Lower leg skin (tissue), 4 donors: ENCODE data around the gene CPD. TPM values are rescaled to one million over a fixed set of nuclear protein-coding genes. Genes with fewer than 3 reads are reported as not detected.
"Not testable (repeated sequence)": the region's sequence is repeated elsewhere in the genome, so short reads cannot be mapped to it uniquely, and the experiment has no call there.

Source experiments
- DNase-seq, 2 donors: peaks; one replicate each; pipeline ENCODE4 v3.0.0-alpha.2; 2019; ENCODE audit warnings: low spot score in 2 of 2
- H3K4me3 ChIP-seq: fragments of 200-600 bp; sonication (generic); 2 replicates; pipeline ENCODE4 v1.5.1; 2017; ENCODE audit warnings: mild to moderate bottlenecking, low read depth; ENCODE audit not compliant: poor library complexity, severe bottlenecking
- POLR2A ChIP-seq, 2 donors: fragments of 450-650 bp; IDR thresholded peaks; one replicate each; pipeline ENCODE4 v1.6.1; 2016 to 2017; ENCODE audit warnings: antibody characterized with exemption in 2 of 2, mild to moderate bottlenecking in 1 of 2, moderate library complexity in 1 of 2
- WGBS, 2 donors: methylation state at CpG; one replicate each; pipeline ENCODE4 v1.1.5; 2018; 5-methylcytosine and 5-hydroxymethylcytosine counted together
- intact Hi-C: fragments of 100-400 bp; cut with DNase I; formaldehyde crosslinking; loops from one replicate; pipeline ENCODE4 v1.15.0; 2023; ENCODE audit warnings: low total_unique reads
- total RNA-seq, 4 donors: library from RNA; depleted of rRNA; stranded (reverse); fragments of >200 nt; gene quantifications; one replicate each; pipeline ENCODE4 v1.1.0, GENCODE V29; 2016
- TF ChIP-seq, protein P1 (sequence below), 3 donors: fragments of 450-650 bp; IDR thresholded peaks; one replicate each; pipeline ENCODE4 v1.5.1; 2016; ENCODE audit warnings: antibody characterized with exemption in 3 of 3, mild to moderate bottlenecking in 3 of 3, moderate library complexity in 2 of 3

The CPD gene
- total RNA-seq, 4 donors from 2014 or later, result 18.7 to 69.5 (median 48.5) TPM

DNA sequence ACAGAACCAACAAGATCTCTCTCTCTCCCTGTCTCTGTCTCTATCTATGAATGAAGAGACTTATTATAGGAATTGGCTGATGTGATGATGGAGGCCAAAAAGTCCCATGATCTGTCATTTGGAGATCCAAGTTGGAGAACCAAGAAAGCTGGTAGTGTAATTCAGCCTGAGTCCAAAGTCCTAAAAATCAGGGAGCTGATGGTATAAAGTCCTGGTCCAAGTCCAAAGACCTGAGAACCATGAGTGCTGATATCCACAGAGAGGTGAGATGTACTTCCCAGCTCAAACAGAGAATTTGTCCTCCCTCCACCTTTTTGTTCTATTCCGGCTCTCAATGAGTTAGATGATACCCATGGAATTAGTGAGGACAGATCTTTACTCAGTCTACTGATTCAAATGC lies 29.5 kb upstream of the CPD start:
- intact Hi-C loops, result no loop called here
- WGBS, 2 donors, result 87 to 96% methylated on average over 1 of the region's 1 CpG
- H3K4me3 ChIP-seq, result no peak overlapping the region
- no peak for DNase-seq
- TF ChIP-seq POLR2A (IDR thresholded peaks at IDR 0.05), result no peak

DNA sequence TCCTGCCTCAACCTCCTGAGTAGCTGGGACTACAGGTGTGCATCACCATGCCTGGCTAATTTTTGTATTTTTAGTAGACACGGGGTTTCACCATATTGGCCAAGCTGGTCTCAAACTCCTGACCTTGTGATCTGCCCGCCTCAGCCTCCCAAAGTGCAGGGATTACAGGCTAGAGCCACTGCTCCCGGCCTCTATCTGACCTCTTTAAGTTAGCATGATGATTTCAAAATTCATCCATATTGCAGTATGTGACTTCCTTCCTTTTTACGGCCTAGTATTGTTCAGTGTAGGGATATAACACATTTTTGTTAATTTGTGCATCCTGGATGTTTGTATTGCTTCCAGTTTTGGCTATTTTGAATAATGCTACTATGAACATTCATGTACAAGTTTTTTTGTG lies 27.5 kb upstream of the CPD start:
- DNase-seq, H3K4me3 ChIP-seq, intact Hi-C loops: not testable (repeated sequence)
- WGBS, 2 donors, result 90 to 95% methylated on average over 4 of the region's 4 CpGs

DNA sequence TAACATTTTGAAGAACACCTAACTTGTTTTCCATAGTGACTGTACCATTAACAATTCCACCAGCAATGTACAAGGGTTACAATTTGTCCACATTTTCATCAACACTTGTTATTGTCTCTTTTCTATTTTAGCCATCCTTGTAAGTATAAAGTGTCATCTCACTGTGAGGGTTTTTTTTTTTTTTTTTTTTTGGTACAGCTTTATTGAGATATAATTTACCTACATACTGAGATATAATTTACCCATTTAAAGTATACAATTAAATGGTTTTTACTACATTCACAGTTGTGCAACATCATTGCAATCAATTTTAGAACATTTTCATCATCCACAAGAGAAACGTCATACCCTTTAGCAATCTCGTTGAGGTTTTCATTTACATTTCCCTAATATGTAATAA lies 27.0 kb upstream of the CPD start:
- DNase-seq, result no peak
- WGBS, 2 donors, result 86 to 98% methylated on average over 2 of the region's 2 CpGs
- TF ChIP-seq, protein P1, sequence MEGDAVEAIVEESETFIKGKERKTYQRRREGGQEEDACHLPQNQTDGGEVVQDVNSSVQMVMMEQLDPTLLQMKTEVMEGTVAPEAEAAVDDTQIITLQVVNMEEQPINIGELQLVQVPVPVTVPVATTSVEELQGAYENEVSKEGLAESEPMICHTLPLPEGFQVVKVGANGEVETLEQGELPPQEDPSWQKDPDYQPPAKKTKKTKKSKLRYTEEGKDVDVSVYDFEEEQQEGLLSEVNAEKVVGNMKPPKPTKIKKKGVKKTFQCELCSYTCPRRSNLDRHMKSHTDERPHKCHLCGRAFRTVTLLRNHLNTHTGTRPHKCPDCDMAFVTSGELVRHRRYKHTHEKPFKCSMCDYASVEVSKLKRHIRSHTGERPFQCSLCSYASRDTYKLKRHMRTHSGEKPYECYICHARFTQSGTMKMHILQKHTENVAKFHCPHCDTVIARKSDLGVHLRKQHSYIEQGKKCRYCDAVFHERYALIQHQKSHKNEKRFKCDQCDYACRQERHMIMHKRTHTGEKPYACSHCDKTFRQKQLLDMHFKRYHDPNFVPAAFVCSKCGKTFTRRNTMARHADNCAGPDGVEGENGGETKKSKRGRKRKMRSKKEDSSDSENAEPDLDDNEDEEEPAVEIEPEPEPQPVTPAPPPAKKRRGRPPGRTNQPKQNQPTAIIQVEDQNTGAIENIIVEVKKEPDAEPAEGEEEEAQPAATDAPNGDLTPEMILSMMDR (IDR thresholded peaks at IDR 0.05), result no peak
- no peak for TF ChIP-seq POLR2A (IDR thresholded peaks at IDR 0.05)
- H3K4me3 ChIP-seq, result no peak overlapping the region
- intact Hi-C loops, result no loop called here

DNA sequence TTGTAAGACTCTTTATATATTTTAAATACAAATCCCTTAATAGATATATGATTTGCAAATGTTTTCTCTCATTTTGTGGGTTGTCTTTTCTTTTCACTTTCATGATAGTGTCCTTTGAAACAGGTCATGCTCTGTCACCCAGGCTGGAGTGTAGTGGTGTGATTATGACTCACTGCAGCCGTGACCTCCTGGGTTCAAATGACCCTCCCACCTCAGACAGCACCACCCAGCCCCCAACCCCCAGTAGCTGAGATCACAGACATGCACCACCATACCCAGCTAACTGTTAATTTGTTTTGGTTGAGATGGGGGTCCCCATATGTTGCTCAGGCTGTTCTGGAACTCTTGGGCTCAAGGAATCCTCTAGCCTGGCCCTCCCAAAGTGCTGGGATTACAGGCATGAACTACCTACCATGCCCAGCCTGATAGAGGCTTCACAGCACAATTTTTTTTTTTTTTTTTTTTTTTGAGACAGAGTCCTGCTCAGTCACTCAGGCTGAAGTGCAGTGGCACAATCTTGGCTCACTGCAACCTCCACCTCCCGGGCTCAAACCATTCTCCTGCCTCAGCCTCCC lies 26.4 kb upstream of the CPD start:
- TF ChIP-seq POLR2A (IDR thresholded peaks at IDR 0.05), result no peak
- TF ChIP-seq, protein P1 (IDR thresholded peaks at IDR 0.05), result no peak
- WGBS, 2 donors, result 83 to 88% methylated on average over 2 of the region's 2 CpGs
- no peak overlapping the region for H3K4me3 ChIP-seq
- DNase-seq, result no peak
- intact Hi-C loops, result no loop called here

DNA sequence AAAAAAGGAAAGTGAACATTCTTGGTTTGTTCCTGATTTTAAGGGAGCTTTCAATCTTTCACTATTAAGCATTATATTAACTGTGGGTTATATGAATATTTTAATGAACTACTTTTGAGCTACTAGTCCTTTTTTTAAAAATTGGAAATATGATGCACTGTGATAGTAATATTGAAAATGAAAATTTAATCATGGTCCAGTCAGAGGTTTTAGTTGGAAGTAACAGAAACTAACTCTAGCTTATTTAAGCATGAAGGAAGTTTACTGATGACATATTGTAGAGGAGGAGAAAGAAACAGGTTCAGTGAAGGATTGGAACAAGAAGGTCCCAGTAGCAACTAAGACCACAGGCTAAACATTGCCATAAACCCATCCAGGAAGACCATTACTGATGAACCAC lies 24.0 kb upstream of the CPD start:
- no peak for TF ChIP-seq POLR2A (IDR thresholded peaks at IDR 0.05)
- TF ChIP-seq, protein P1 (IDR thresholded peaks at IDR 0.05), result no peak
- H3K4me3 ChIP-seq, result no peak overlapping the region
- no peak for DNase-seq
- intact Hi-C loops, result no loop called here

DNA sequence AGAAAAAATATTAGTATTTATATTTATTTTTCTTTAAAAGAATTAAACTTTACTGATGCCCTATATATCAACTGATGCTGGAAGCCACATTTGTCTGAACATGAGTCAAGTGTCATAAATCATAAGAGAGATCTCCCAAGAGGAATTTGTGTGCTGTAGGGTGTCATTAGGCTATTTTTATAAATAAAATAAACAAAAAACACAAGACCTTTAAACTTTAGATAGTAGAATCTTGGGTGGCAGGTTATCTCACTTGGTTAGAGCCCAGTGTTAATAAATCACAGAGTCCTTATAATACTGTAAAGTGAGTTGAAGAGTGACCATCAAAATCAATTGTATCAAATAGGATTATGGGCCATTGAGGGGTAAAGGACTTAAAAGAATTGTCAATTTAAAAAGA lies 21.3 kb upstream of the CPD start:
- TF ChIP-seq POLR2A (IDR thresholded peaks at IDR 0.05), result no peak
- TF ChIP-seq, protein P1 (IDR thresholded peaks at IDR 0.05), result no peak
- DNase-seq, result no peak
- H3K4me3 ChIP-seq, result no peak overlapping the region
- intact Hi-C loops, result no loop called here

DNA sequence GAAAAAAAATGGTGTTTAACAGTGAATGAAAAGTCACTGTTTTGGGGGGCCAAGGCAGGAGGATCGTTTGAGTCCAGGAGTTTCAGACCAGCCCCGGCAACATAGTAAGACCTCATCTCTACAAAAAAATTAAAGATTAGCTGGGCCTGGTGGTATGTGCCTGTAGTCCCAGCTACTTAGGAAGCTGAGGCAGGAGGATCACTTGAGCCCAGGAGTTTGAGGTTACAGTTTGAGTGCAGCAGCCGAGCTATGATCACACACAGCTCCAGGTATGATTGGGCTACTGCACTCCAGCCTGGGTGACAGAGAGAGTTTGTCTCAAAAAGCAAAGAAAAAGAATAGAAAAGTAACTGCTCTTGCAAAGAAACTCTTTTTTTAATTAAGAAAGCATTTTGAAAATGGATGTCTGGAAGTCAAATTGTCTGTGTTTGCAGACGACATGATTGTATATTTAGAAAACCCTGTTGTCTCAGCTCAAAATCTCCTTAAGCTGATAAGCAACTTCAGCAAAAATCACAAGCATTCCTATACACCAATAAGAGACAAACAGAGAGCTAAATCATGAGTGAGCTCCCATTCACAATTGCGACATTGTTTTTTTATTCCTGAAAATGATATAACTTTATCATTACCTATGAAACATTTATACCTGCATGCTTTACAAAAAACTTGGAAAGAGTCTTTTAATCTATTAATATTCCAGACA lies 20.5 kb upstream of the CPD start:
- intact Hi-C loops, result no loop called here
- no peak overlapping the region for H3K4me3 ChIP-seq
- no peak for DNase-seq
- WGBS, 2 donors, result 73 to 79% methylated on average over 5 of the region's 5 CpGs
- no peak for TF ChIP-seq POLR2A (IDR thresholded peaks at IDR 0.05)
- TF ChIP-seq, protein P1 (IDR thresholded peaks at IDR 0.05), result no peak
